Testis (tissue), 2 donors: ENCODE data around the gene CR1L.
"Not testable (repeated sequence)": the region's sequence is repeated elsewhere in the genome, so short reads cannot be mapped to it uniquely, and the experiment has no call there.

Source experiments
- CTCF ChIP-seq, 3 experiments: fragments of 450-650 bp in 2 of 3; fragments of 200-600 bp in 1 of 3; sonication (generic) in 1 of 3; IDR thresholded peaks; one replicate each; pipeline ENCODE4 v1.5.1; 2016 to 2019; ENCODE audit warnings: antibody characterized with exemption in 3 of 3, mild to moderate bottlenecking in 2 of 3, moderate library complexity in 1 of 3
- POLR2A ChIP-seq: fragments of 450-650 bp; IDR thresholded peaks from one replicate; pipeline ENCODE4 v1.6.1; 2017; ENCODE audit warnings: antibody characterized with exemption, mild to moderate bottlenecking, moderate library complexity

GRCh38 chr1:207661420-207661819, 16.5 kb downstream of the CR1L start:
- TF ChIP-seq CTCF (IDR thresholded peaks at IDR 0.05); POLR2A: not testable (repeated sequence)
